HepG2 (cell line): ENCODE measurements around the gene DDX19B. TPM values are rescaled to one million over a fixed set of nuclear protein-coding genes. Genes with fewer than 3 reads are reported as not detected.

Experiments used
- CTCF ChIP-seq: sonication (generic); formaldehyde crosslinking; IDR thresholded peaks from 2 replicates; pipeline ENCODE4 v1.5.0; 2020; ENCODE audit warnings: mild to moderate bottlenecking, missing genetic modification reagents, moderate library complexity
- FIP1L1 ChIP-seq: fragments of 200-400 bp; formaldehyde crosslinking; IDR thresholded peaks from 2 replicates; pipeline ENCODE4 v1.6.1; 2018; ENCODE audit warnings: low read depth, mild to moderate bottlenecking, low read length, moderate library complexity, borderline replicate concordance; ENCODE audit not compliant: insufficient read depth
- HMGXB4 ChIP-seq, 2 experiments: sonication (generic) in 1 of 2; formaldehyde crosslinking in 1 of 2; IDR thresholded peaks; 2 replicates each; pipeline versions ENCODE4 v1.4.0 to v1.6.1; 2018 to 2020; ENCODE audit warnings: missing genetic modification reagents in 2 of 2, borderline replicate concordance in 1 of 2, low read depth in 1 of 2, mild to moderate bottlenecking in 1 of 2, missing biosample characterization in 1 of 2
- HNF4A ChIP-seq: sonication (generic); formaldehyde crosslinking; IDR thresholded peaks from 2 replicates; pipeline ENCODE4 v1.4.0; 2020; ENCODE audit warnings: missing genetic modification reagents
- IRF1 ChIP-seq: sonication (generic); formaldehyde crosslinking; IDR thresholded peaks from 2 replicates; pipeline ENCODE4 v1.4.0; 2020; ENCODE audit warnings: low read depth, mild to moderate bottlenecking, missing genetic modification reagents
- LCORL ChIP-seq, 2 experiments: fragments of 450-650 bp in 1 of 2; sonication (generic) in 1 of 2; formaldehyde crosslinking in 1 of 2; IDR thresholded peaks; 2 replicates each; pipeline versions ENCODE4 v1.5.0 to v1.6.1; 2017 to 2020; ENCODE audit warnings: antibody characterized with exemption in 1 of 2, missing genetic modification reagents in 1 of 2
- MEIS2 ChIP-seq: sonication (generic); formaldehyde crosslinking; IDR thresholded peaks from 2 replicates; pipeline ENCODE4 v1.9.0; 2021; ENCODE audit warnings: mild to moderate bottlenecking, missing genetic modification reagents
- RARA ChIP-seq: IDR thresholded peaks from 2 replicates; pipeline ENCODE4 v1.6.1; 2016; ENCODE audit warnings: missing genetic modification reagents, missing compliant biosample characterization
- RFX5 ChIP-seq: IDR thresholded peaks from 2 replicates; pipeline ENCODE4 v1.6.1; 2011; ENCODE audit warnings: low read depth, low read length, improper control_type of control experiment
- SNRNP70 ChIP-seq: fragments of 200-400 bp; formaldehyde crosslinking; IDR thresholded peaks from 2 replicates; pipeline ENCODE4 v1.6.1; 2017; ENCODE audit warnings: mild to moderate bottlenecking, low read depth, low read length, moderate library complexity
- STAG1 ChIP-seq: sonication (generic); formaldehyde crosslinking; IDR thresholded peaks from 2 replicates; pipeline ENCODE4 v1.4.0; 2020; ENCODE audit warnings: missing genetic modification reagents
- STAT5B ChIP-seq: sonication (generic); formaldehyde crosslinking; IDR thresholded peaks from 2 replicates; pipeline ENCODE4 v1.4.0; 2020; ENCODE audit warnings: missing genetic modification reagents
- TRAFD1 ChIP-seq: sonication (generic); formaldehyde crosslinking; IDR thresholded peaks from 2 replicates; pipeline ENCODE4 v1.5.1; 2020; ENCODE audit warnings: missing genetic modification reagents, mild to moderate bottlenecking, borderline replicate concordance
- ZBTB3 ChIP-seq: sonication (generic); formaldehyde crosslinking; IDR thresholded peaks from 2 replicates; pipeline ENCODE4 v1.4.0; 2020; ENCODE audit warnings: low read depth, mild to moderate bottlenecking, moderate library complexity, missing genetic modification reagents, borderline replicate concordance
- ZNF230 ChIP-seq: sonication (generic); formaldehyde crosslinking; IDR thresholded peaks from 2 replicates; pipeline ENCODE4 v1.4.0; 2020; ENCODE audit warnings: mild to moderate bottlenecking, missing genetic modification reagents
- ZNF576 ChIP-seq: sonication (generic); formaldehyde crosslinking; IDR thresholded peaks from 2 replicates; pipeline ENCODE4 v1.4.0; 2020; ENCODE audit warnings: mild to moderate bottlenecking, missing genetic modification reagents
- ZNF615 ChIP-seq: sonication (generic); formaldehyde crosslinking; IDR thresholded peaks from 2 replicates; pipeline ENCODE4 v1.5.0; 2020; ENCODE audit warnings: mild to moderate bottlenecking, missing genetic modification reagents, borderline replicate concordance
- ZXDC ChIP-seq: sonication (generic); formaldehyde crosslinking; IDR thresholded peaks from 2 replicates; pipeline ENCODE4 v1.5.0; 2020; ENCODE audit warnings: mild to moderate bottlenecking, missing genetic modification reagents
- polyA plus RNA-seq, 8 experiments: library from polyadenylated mRNA; depleted of rRNA in 3 of 8; stranded (reverse) in 7 of 8; unstranded in 1 of 8; fragments of >200 nt; fragmentation: Illumina TruSeq in 4 of 8; extraction: Trizol in 4 of 8; gene quantifications; 2 replicates each; pipeline versions ENCODE4 v1.2.1 to v1.2.3, GENCODE V29; 2011 to 2016; ENCODE audit warnings: low read depth in 4 of 8, missing spikeins in 1 of 8, mixed read lengths in 1 of 8; ENCODE audit not compliant: insufficient read depth in 1 of 8
- total RNA-seq, 5 experiments: library from RNA; depleted of rRNA; stranded (reverse); fragments of >200 nt; fragmentation: Illumina TruSeq; extraction: Trizol; gene quantifications; 2 replicates each; pipeline ENCODE4 v1.2.3, GENCODE V29; 2016; ENCODE audit warnings: low read depth in 1 of 5

DDX19B gene
- total and polyA plus RNA-seq, 2 of the 13 experiments (the other 11 are each of a cell fraction or from before 2014, with no cell fraction given): 36.2 to 40.0 TPM

- no peak; the same call in 1 of the 2 replicates for TF ChIP-seq ZXDC (CRISPR knock-in tag)
- peak; percentile 21 for TF ChIP-seq STAT5B
- TF ChIP-seq FIP1L1: no peak; the same call in 1 of the 2 replicates
- TF ChIP-seq ZBTB3: peak; percentile 69
- no peak for TF ChIP-seq ZNF576 (CRISPR knock-in tag)
- peak; percentile 99 for TF ChIP-seq ZNF230 (CRISPR knock-in tag)
- peak; percentile 73 for TF ChIP-seq CTCF (CRISPR knock-in tag)
- TF ChIP-seq STAG1 (CRISPR knock-in tag): peak; percentile 59
- peak; percentile 72; the same call in 1 of the 2 replicates for TF ChIP-seq TRAFD1
- peak; percentile 82 to 94; a peak in 3 of 4 replicates for TF ChIP-seq HMGXB4 (CRISPR knock-in tag; IDR thresholded peaks at IDR 0.05; ENCODE audit: borderline replicate concordance in 1 of 2, low read depth in 1 of 2)
- no peak for TF ChIP-seq SNRNP70
- TF ChIP-seq ZNF615 (CRISPR knock-in tag): no peak
- TF ChIP-seq RARA (CRISPR knock-in tag): peak; percentile 33; the same call in 1 of the 2 replicates
- no peak for TF ChIP-seq LCORL (IDR thresholded peaks at IDR 0.05)
- no peak; the same call in none of the 2 replicates for TF ChIP-seq LCORL (CRISPR knock-in tag; IDR thresholded peaks at IDR 0.05)
- peak; percentile 85 for TF ChIP-seq MEIS2 (CRISPR knock-in tag)
- TF ChIP-seq RFX5: peak; percentile 65
- peak; percentile 63; the same call in 1 of the 2 replicates for TF ChIP-seq IRF1
- TF ChIP-seq HNF4A (CRISPR knock-in tag): no peak
Observed at GRCh38 chr16:70380919-70381603, 82.1 kb downstream of the DDX19B start (continued).
